NCI-H526 treated with DMSO at 0.1 percent for 48 hours (cell line): Measurements from ENCODE around the gene LRRIQ1.

Experiments
- DNase-seq: peaks from one replicate; lab custom pipeline; 2025; lab: John Stamatoyannopoulos, UW

LRRIQ1 gene

DNA sequence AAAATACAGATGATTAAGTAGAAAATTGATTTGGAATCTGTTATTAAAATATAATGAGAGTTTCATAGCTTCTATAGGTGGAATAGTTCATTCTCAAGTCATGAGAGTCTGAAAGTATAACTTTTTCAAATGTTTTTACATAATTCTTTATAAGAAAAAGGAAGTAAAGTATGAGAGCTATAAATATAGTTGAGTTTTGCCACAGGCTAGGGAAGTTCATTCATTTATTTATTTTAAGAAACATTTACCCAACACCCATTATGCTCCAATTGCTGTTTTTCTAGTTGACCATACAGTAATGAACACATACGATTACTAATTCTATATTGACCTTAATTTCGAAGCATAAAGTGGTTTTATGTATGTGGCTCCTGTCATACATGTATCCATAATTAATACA lies 24.8 kb downstream of the LRRIQ1 start:
- no peak for DNase-seq

- no peak for DNase-seq
Observed at GRCh38 chr12:85065837-85066482, 29.8 kb downstream of the LRRIQ1 start.

- DNase-seq, result no peak
Observed at GRCh38 chr12:85072826-85073225, 36.7 kb downstream of the LRRIQ1 start.

- peak; percentile 62 for DNase-seq
Observed at GRCh38 chr12:85076688-85077430, 40.7 kb downstream of the LRRIQ1 start.

GRCh38 chr12:85085066-85085465 lies 48.9 kb downstream of the LRRIQ1 start:
- no peak for DNase-seq

DNA sequence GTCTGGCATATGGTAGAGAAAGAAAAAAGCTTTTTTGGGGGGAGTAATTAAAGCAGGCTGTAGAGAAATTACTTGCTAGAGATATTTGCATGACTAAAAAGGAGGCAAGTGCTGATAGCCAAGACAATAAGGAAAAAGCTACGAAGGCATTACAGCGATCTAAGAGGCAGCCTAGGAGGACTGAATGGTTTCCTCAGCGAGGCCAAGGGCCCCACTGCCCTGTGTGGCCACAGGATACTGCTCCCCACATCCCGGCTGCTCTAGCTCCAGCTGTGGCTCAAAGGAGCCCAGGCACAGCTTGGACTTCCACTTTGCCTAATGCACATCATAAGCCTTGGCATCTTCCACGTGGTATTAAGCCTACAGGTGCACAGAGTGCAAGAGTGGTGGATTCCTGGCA lies 53.6 kb downstream of the LRRIQ1 start:
- DNase-seq, result no peak

DNA sequence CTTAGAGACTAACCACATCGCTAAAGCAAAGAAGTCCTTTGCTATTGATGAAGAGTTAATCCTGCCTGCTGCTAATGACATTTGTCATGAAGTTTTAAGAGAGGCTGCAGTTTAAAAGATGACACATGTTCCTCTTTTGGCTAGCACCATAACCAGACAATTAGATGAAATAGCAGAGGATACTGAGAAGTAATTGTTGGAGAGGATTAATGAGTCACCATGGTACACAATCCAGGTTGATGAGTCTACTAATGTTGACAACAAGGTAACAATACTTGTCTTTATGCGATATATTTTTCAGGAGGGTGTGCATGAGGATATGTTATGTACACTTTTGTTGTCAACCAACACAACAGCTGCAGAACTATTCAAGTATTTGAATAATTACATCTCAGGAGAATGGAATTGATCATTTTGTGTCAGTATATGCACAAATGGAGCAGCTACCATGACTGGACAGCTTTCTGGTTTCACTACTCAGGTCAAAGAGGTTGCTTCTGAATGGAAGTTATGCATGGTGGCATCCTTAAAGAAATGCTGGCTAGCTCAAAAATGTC lies 56.7 kb downstream of the LRRIQ1 start:
- DNase-seq, result no peak

GRCh38 chr12:85095501-85095900 lies 59.4 kb downstream of the LRRIQ1 start:
- no peak for DNase-seq

DNA sequence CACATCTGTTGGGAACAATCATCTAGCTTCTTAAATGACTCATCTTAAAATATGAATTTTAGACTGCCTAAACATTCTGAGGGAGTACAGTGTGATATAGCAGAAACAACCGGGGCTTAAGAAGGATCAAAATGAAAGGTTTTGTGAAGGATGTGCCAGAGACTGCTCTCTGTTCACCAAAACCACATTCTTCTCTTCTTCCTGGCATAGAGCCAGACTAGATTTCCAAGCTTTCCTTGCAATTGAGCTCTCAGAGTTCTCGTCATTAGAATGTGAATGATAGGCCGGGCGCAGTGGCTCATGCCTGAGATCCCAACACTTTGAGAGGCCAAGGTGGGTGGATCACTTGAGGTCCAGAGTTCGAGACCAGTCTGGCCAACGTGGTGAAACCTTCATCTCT lies 94.5 kb downstream of the LRRIQ1 start:
- no peak for DNase-seq

DNA sequence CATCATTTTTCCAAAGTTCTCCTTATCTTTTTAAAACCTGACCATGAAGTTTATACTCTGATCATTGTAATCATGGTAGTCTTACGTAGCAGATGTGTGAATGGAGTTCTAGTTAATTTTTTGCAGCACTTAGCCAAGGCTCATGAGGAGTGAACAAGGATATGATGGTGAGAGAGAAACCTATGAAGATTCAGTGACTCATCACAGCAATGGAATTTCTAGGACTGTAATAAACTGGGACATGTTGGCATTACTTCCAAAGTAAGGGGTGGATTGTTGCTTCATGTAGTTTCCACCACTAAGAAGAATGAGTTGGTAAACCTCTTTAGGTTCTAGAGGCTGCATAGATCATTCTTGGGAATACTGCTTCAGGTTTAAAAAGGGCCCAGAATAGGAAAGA lies 102.7 kb downstream of the LRRIQ1 start:
- DNase-seq, result no peak

DNA sequence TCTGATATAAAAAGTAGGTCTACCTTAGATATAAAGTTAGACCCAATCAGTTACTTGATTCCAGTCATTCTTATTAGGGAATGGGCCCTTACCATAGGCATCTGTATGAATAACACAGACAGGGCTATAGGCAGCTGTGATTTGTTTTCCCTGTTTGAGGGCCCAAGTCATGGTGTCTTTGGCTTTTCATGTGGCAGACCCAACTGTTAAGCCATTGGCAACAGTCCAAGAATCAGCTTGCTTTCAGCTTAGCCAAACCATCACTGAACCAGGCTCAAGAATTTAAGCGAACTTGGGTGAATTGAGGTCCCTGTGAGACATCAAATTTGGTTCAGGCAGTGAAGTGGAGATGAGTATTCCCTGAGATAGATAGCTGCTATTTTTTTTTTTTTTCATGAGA lies 111.2 kb downstream of the LRRIQ1 start:
- no peak for DNase-seq

- no peak for DNase-seq
Observed at GRCh38 chr12:85152311-85152729, 116.2 kb downstream of the LRRIQ1 start.

DNA sequence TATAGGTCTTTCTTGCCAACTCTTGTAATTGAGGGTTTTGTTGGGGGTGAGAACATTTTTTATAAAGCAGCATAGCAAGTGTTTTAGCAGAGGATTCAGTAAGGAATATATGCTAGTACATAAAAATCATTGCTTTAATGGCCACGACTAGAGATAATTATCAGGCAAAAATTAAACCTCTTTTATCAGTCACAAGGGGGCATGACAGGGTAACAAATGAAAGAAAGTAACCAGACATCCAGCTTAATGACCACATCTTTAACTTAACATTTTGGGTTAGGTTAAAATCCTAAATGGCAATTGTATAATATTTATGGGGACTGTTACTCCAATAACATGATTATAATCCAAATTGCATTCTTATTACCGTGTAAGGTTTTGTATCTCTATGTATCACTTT lies 119.6 kb downstream of the LRRIQ1 start:
- peak; percentile 35 for DNase-seq

DNA sequence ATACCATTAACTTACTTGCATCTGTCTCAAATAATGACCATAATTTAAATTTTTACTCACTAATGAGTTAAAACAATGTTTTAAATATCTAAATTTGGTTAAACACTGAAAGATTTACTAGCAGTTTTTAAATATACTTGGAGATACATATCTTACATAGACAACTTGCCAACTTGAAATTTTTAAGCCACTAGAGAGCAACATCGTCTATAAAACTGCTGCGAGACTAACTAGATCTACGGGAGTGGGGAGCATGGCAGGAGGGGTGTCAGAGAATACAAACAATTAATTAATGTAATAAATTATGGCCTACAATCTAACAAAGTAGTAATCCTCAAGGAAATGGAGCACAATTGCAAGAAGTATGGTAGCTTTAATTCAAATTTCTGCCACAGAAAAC lies 120.4 kb downstream of the LRRIQ1 start:
- DNase-seq, result no peak

DNA sequence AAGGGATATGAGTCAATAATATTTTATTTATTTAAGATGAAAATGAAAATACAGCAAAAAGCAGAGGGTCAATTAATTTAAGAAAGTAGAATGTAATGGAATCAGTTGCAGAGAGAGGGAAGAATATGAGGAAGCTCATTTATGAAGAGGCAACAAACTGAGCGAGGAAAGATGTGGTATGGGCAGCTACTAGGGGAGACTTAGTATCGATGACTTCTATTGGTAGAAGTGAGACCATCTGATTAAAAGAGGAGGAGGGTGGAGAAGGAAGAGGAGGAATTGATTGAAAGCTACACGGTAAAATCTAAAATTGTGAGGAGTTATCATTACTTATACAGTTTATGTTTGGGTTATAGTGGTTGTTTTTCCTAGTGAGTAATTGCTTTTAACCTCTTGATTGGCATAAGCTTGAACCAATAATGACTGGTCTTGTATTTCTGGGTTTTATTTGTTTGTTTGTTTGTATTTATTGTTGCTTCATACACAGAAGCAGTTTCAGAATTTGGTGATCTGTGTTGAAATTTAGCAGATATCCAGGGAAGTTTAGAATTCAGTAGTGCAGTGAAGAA lies 121.0 kb downstream of the LRRIQ1 start:
- no peak for DNase-seq

DNA sequence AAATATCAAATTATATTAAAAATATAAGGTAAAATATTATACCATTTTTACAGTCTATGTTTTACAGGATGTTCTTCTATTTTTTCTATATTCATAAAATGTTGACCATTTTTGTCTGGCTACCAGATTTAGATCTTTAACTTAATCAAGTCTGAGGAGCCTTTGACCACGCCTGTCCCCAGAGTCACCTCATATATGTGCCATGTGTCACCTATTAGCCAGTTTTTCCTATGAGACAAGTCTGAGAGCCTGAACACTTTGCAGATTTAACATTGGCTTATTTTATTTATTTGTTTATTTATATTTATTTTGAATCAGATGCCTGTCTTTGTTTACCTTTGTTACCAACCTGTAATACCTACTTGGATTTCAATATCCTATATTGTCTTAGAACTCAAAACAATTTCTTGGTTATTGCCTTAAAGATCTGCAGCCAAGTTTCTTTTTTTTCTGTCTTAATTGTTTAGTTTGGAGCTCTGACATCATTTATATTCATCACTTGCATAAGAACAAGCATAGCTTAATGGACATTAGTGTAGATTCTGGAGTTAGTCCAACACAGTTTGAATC lies 127.7 kb downstream of the LRRIQ1 start:
- DNase-seq, result no peak

DNA sequence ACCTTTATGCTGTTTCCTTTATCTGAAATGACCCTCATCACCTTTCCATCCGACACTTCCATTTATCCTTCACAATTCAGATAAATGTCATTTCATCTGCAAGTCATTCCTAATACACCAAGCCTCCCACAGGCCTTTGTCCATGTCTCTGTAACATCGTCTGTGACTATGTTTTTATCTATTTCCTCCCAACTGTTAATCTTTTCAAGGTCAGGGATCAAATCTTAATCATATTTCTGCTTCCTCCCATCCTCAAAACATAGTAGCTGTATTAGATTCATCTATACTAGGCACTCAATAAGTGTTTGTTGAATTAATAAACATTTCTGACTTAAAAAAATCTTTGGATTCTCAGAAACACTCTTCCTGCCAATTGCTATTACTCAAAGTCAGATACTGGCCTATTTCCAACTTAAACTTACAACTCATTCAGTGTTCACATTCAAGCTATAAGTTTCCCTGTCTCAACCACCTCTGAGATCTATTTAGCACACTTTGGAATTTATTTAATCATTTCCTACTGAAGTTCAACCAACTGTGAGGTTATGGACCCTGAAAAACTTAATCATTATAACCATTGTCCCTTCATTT lies 143.6 kb downstream of the LRRIQ1 start:
- no peak for DNase-seq

GRCh38 chr12:85182699-85183098 lies 146.5 kb downstream of the LRRIQ1 start:
- DNase-seq, result no peak

DNA sequence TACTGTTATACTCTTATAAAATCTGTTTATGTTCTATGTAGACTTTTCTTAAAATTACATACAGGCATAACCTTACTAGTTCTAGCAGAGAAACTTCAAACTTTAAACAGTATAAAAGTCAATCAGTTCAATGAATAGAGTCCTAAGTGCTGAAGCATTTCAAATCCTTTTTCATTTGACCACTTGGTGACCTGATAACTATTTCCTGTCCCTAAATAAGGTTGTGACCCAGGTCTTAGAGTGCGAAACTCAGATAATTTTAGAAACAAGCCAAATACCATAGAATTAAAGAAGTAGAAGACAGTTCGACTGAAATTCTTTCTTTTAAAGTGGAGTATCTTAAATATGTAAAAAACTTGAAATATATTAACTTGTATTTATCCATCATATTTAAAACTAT lies 147.7 kb downstream of the LRRIQ1 start:
- no peak for DNase-seq

- no peak for DNase-seq
Observed at GRCh38 chr12:85186236-85186635, 150.1 kb downstream of the LRRIQ1 start.

- DNase-seq, result no peak
Observed at GRCh38 chr12:85188619-85189018, 152.5 kb downstream of the LRRIQ1 start.

DNA sequence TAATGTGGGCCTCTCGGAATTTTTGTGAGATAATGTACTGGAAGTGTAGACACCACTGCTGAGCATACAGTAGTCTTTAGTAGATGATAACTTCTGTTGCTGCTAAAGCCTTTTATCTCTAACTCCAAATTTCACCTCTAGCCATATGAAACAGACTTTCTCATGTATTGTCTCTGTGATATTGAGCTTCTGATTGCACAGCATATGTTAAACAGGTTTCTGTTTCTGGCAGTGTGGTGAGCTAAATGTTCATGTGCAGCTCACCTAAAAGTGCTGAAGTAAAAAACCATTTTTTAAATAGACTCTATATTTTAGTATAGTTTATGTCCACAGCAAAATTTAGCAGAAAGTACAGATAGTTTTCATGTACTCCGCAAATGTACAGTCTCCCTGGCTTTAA lies 154.6 kb downstream of the LRRIQ1 start:
- no peak for DNase-seq
